NCI-H774 (cell line): ENCODE measurements around the gene AHNAK2.

ENCODE experiments used
- DNase-seq: peaks from one replicate; lab custom pipeline; 2025; lab: John Stamatoyannopoulos, UW

The AHNAK2 gene

DNA sequence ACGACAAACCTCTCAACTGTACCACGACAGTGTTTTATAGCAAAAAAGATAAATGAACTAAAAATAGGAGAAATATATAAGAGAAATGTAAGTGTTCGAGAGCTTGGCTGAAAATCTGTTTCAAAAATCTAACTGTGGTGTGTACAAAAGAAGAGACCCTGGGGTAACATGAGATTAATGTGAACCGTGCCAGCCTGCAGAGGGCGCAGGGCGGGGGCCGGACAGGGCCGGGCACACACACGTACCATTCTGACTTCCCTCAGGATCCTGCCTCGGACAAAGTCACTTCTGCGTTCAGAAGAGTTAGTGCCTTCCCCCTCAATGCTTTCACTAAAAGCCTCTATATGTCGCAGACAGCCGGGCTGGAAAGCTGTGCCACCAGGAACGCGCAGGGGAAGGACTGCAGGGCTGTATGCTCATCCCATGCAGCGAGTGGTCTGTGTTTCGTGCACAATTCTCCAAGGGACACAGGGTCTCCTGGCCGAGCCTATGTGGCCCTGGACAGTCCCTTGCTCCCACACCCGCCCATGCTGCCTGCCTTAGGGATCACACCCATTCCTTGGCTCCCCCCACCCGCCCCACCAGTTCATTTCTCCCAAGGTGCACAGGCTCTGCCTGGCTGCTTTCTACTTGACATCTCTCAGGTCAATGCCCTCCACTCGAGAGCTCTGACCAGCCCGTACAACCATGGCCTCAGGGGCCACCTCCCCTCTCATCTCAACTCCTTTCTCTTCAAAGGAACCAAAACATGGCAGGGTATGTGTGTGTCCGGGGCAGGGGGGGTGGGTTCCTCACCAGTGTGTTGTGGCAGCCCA, 34.2 kb upstream of the AHNAK2 start:
- DNase-seq = no peak

DNA sequence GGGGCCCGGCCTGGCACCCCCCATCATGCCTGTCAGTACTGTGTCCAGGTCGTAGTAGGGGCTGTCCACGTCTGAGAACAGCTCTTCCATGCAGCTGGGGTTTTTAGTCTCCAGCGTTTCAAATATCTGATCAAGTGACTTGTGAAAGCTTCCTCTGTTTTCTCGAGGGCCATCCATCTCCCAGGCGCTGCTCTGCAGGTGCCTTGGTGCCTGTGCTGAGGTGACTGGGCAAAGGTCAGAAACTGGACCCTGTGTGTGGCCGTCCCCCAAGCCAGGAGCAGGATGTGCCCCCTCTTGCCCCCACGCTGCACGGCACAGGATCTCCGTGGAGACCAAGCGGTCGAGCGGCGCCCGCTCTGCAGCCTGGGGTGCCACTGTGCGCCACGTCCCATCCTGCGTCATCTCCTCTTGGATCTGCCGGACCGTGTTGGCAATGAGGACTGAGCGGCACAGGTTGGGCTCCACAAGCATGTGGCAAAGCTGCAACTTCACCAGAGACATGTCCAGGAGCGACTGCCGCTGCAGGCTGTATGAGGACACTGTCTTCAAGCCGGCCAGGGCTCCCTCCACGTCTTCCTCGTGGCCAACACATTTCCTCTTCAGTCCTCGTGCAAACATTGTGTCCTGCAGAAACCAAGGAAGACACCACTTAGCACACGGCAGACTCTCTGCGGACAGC, 33.3 kb upstream of the AHNAK2 start:
- DNase-seq = no peak

DNA sequence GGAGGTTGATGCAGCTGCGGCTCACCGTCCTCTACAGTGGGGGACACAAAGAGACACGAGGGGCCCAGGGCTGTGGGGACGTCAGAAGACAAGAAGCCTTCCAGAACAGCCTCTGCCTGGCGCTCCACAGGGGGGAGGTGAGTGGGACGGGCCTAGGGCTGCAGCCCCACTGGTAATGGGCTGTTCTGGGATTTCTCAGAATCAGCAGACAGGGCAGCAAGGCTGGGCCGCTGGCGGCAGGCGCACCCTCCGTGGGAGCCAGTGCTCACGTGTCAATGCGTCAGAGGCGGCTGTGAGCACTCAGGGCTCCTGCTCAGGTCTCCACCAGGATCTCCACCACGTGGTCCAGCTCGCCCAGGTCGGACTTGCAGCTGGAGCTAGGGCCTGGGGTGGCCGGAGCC, 32.7 kb upstream of the AHNAK2 start:
- DNase-seq = no peak

DNA sequence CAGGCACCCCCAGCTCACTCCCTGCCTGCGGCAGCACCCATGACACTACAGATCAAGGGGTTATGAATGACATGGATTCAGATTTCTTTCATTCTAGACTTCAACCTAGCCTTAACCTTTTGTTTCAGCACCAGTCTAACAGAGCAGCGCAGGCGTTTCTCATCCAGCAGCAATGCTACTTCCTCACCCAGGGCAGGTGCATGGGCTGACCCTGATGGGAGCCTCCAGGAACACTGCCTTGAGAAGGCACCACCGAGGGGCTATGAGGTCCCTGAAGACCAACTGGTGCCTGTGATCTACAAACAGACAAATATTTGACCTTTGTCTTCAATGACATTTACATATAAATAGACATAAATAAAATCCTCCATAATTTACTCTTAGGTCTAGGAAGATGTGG, 31.9 kb upstream of the AHNAK2 start:
- no peak for DNase-seq

GRCh38 chr14:105007593-105008264, 29.6 kb upstream of the AHNAK2 start:
- no peak for DNase-seq

- no peak for DNase-seq
Measured at GRCh38 chr14:105006831-105007592, 28.8 kb upstream of the AHNAK2 start.

- no peak for DNase-seq
Measured at GRCh38 chr14:105005929-105006830, 28.0 kb upstream of the AHNAK2 start.

DNA sequence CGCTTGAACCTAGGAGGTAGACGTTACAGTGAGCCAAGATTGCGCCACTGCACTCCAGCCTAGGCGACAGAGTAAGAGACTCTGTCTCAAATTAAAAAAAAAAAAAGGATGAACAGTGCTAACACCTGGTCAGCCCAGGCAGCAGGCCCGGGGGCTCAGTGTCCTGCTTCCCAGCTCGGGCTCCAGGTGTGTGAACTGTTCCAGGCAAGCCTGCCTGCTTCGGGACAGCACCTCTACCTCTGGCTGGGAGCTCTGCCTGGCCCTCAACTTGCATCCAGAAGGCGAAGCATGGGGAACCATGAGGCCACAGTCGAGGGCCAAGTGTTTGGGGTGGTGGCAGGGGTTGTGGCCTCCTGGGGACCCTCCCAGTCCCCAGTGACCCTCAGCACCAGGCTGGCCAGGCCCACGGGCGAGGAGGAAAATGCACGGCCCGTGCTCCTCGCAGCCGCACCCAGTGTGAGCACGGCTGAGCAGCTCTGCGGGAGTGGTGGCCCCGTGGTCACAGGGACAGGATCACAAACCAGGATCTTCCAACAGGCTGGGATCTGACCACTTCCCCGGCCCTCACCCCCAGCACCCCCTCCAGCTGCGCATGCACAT, 27.3 kb upstream of the AHNAK2 start:
- no peak for DNase-seq

GRCh38 chr14:104999361-104999760, 21.2 kb upstream of the AHNAK2 start:
- no peak for DNase-seq

DNA sequence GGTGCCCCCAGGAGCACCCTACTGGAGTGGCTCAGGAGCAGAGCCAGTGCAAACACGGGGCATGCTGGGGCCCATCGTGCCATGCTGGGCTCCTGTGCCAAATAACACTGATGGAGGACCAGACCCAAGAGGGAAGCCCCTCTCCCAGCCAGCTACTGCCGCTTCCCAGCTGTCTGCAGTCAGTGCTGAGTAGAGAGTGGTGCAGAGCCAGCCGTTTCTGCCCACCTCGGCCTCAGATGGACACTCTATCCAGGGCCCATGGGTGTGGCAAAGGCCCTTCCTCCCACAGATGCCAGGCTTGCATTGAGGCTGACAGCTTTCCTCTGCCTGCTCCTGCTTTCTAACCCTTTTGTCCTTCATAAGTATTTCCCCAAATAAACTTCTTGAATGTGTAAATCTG, 20.6 kb upstream of the AHNAK2 start:
- DNase-seq = no peak

- DNase-seq = no peak
Measured at GRCh38 chr14:104996483-104996882, 18.3 kb upstream of the AHNAK2 start.

DNA sequence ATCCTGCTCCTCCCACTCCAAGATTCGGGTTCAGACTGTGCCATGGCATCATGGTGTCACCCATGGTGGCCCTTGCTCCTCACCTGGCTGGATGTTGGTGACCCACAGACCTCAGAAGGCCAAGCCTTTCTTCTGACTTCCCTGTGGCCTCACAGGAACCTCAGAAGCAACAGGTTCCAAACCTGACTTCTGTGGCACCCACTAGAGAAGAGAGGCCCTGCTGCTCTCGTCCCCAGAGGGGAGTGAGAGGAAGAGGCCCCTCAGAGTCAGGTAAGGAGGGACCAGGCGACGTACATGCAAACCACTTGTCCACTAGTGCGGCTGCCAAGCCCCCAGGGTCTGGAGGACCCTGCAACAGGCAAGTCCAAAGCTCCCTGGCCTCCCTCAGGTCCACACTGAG, 17.9 kb upstream of the AHNAK2 start:
- no peak for DNase-seq

- no peak for DNase-seq
Measured at GRCh38 chr14:104994978-104995377, 16.8 kb upstream of the AHNAK2 start.

- no peak for DNase-seq
Measured at GRCh38 chr14:104993808-104994591, 15.8 kb upstream of the AHNAK2 start.

GRCh38 chr14:104993306-104993705, 15.1 kb upstream of the AHNAK2 start:
- no peak for DNase-seq

DNA sequence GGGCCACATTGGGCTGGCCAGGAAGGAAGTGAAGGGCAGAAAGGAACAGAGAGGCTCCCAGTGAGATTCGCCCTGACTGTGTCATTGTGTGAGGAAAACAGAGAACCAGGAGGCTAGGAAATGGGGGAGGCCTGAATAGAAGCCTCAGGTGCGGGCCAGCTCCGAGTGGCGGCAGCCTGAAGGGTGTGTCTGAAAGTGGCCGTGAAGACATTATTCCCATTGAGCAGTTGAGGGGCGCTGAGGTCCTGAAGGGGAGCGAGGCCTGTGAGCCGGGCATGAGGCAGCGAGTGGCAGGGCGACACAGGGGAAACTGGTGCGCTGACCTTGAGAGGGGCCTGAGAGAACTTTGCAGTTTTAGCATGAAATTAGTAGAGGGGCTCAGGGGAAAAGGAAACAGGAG, 14.3 kb upstream of the AHNAK2 start:
- no peak for DNase-seq

- no peak for DNase-seq
Measured at GRCh38 chr14:104991896-104992230, 13.7 kb upstream of the AHNAK2 start.

GRCh38 chr14:104989951-104990303, 11.8 kb upstream of the AHNAK2 start:
- no peak for DNase-seq

GRCh38 chr14:104989236-104989950, 11.2 kb upstream of the AHNAK2 start:
- DNase-seq = no peak
